Skin of body (tissue), 3 donors: ENCODE results near the gene PTPN3. TPM values are rescaled to one million over a fixed set of nuclear protein-coding genes. Genes with fewer than 3 reads are reported as not detected.
"Not testable (repeated sequence)": the region's sequence is repeated elsewhere in the genome, so short reads cannot be mapped to it uniquely, and the experiment has no call there.

Experiments used
- DNase-seq: peaks from one replicate; lab custom pipeline; 2025; lab: John Stamatoyannopoulos, UW
- small RNA-seq: library from RNA; depleted of rRNA; stranded (forward); fragments of <200 nt; gene quantifications from one replicate; pipeline ENCODE3, GENCODE V24; 2014; ENCODE audit warnings: low replicate concordance
- total RNA-seq: library from RNA; depleted of rRNA; stranded (reverse); fragments of >200 nt; gene quantifications from one replicate; pipeline ENCODE4 v1.2.3, GENCODE V29; 2014

Gene PTPN3
- total RNA-seq, 1 donor from 2014 or later, result 13.3 TPM

- no peak for DNase-seq
Observed at GRCh38 chr9:109349421-109349846, 148.7 kb downstream of the PTPN3 start.

- no peak for DNase-seq
Observed at GRCh38 chr9:109346904-109347303, 151.2 kb downstream of the PTPN3 start.

- DNase-seq, result no peak
Observed at GRCh38 chr9:109344866-109345265, 153.2 kb downstream of the PTPN3 start.

GRCh38 chr9:109342878-109343277 lies 155.2 kb downstream of the PTPN3 start:
- DNase-seq, result no peak

GRCh38 chr9:109341561-109341960 lies 156.5 kb downstream of the PTPN3 start:
- DNase-seq, result no peak

GRCh38 chr9:109340979-109341378 lies 157.1 kb downstream of the PTPN3 start:
- DNase-seq, result not testable (repeated sequence)

- no peak for DNase-seq
Observed at GRCh38 chr9:109336409-109336808, 161.7 kb downstream of the PTPN3 start.

- DNase-seq, result no peak
Observed at GRCh38 chr9:109335929-109336328, 162.2 kb downstream of the PTPN3 start.

- DNase-seq, result no peak
Observed at GRCh38 chr9:109335121-109335520, 163.0 kb downstream of the PTPN3 start.

- DNase-seq, result no peak
Observed at GRCh38 chr9:109331353-109331752, 166.8 kb downstream of the PTPN3 start.

- DNase-seq, result no peak
Observed at GRCh38 chr9:109329638-109330258, 168.4 kb downstream of the PTPN3 start.

GRCh38 chr9:109328978-109329637 lies 169.0 kb downstream of the PTPN3 start:
- peak; percentile 4 for DNase-seq

Small RNA genes lying within 50 kb of the gene (small RNA-seq; reads per million reads assigned to genes)
- 0.40 reads per million, percentile 50 among the genes with 10 or more reads in this experiment for gene MIR3927

Other genes starting within 250 kb of the PTPN3 start
- 11.3 TPM for gene EPB41L4B, start 177.2 kb downstream of the PTPN3 start, total RNA-seq